SU-DHL-6 (cell line): ENCODE data around the gene CDH13.

Source experiments
- H2AFZ ChIP-seq: fragments of 200-600 bp; sonication (generic); 2 replicates; pipeline ENCODE4 v1.6.1; 2014; ENCODE audit warnings: low read depth, mild to moderate bottlenecking, moderate library complexity, mixed read lengths, antibody characterized with exemption, low read length; ENCODE audit not compliant: severe bottlenecking
- H3F3A ChIP-seq: fragments of 200-600 bp; shearing (Covaris generic); 2 replicates; pipeline ENCODE4 v1.6.0; 2016; ENCODE audit warnings: antibody characterized with exemption, mild to moderate bottlenecking; ENCODE audit not compliant: insufficient read depth
- H3K27ac ChIP-seq: fragments of 200-600 bp; sonication (generic); 2 replicates; pipeline ENCODE4 v1.5.1; 2016; ENCODE audit warnings: low read depth, mild to moderate bottlenecking, low read length, moderate library complexity, mixed read lengths
- H3K27me3 ChIP-seq: fragments of 200-600 bp; sonication (generic), shearing (Covaris generic); 2 replicates; pipeline ENCODE4 v1.6.0; 2014; ENCODE audit warnings: mild to moderate bottlenecking, low read length
- H3K36me3 ChIP-seq: fragments of 200-600 bp; sonication (generic); 2 replicates; pipeline ENCODE4 v1.6.1; 2014; ENCODE audit warnings: mild to moderate bottlenecking, low read length, mixed read lengths
- H3K4me2 ChIP-seq: fragments of 300-600, 200-600 bp; shearing (Covaris generic), sonication (generic); 2 replicates; pipeline ENCODE4 v1.6.0; 2014; ENCODE audit warnings: low read length, low read depth, mild to moderate bottlenecking; ENCODE audit not compliant: poor library complexity, severe bottlenecking
- H3K4me3 ChIP-seq: fragments of 200-600 bp; sonication (generic); 2 replicates; pipeline ENCODE4 v1.5.1; 2014; ENCODE audit warnings: antibody characterized with exemption, low read length, mild to moderate bottlenecking, mixed read lengths; ENCODE audit not compliant: insufficient read depth, poor library complexity, severe bottlenecking
- H3K79me2 ChIP-seq: fragments of 200-600 bp; sonication (generic); 2 replicates; pipeline ENCODE4 v1.6.1; 2014; ENCODE audit warnings: mild to moderate bottlenecking, low read length, moderate library complexity; ENCODE audit not compliant: insufficient read depth
- H3K9ac ChIP-seq: fragments of 200-600 bp; sonication (generic); 2 replicates; pipeline ENCODE4 v1.7.0; 2014; ENCODE audit warnings: mild to moderate bottlenecking, low read length
- H3K9me2 ChIP-seq: fragments of 200-600 bp; sonication (generic); replicated peaks from 2 replicates; pipeline ENCODE4 v1.6.1; 2014; ENCODE audit warnings: low read length; ENCODE audit not compliant: insufficient read depth
- H3K9me3 ChIP-seq: fragments of 200-600 bp; sonication (generic); 2 replicates; pipeline ENCODE4 v1.6.1; 2014; ENCODE audit warnings: low read length, mixed read lengths; ENCODE audit not compliant: insufficient read depth
- H4K20me1 ChIP-seq: fragments of 200-600 bp; sonication (generic); 2 replicates; pipeline ENCODE4 v1.6.1; 2014; ENCODE audit warnings: low read depth, mild to moderate bottlenecking, antibody characterized with exemption, low read length, moderate library complexity, mixed read lengths
- CTCF ChIP-seq: fragments of 200-600 bp; sonication (generic); IDR thresholded peaks from one replicate; pipeline ENCODE4 v1.5.1; 2017; ENCODE audit warnings: antibody characterized with exemption, mild to moderate bottlenecking, low read length, moderate library complexity; ENCODE audit not compliant: insufficient read depth, poor library complexity, severe bottlenecking
- EZH2phosphoT487 ChIP-seq: fragments of 200-600 bp; sonication (generic), shearing (Covaris generic); conservative IDR thresholded peaks from 2 replicates; pipeline ENCODE4 v1.6.1; 2018; ENCODE audit warnings: mild to moderate bottlenecking, antibody characterized with exemption, low read length, moderate library complexity, mixed read lengths

CDH13 gene

GRCh38 chr16:82681592-82681991 is 54.8 kb downstream of the CDH13 start:
- no peaks in the 10 kb centered on the region for H3K9me2 ChIP-seq
- no peaks in the 10 kb centered on the region for H3F3A ChIP-seq
- no peaks in the 10 kb centered on the region for H3K27me3 ChIP-seq
- H3K9me3 ChIP-seq: no peaks in the 10 kb centered on the region
- H3K4me3 ChIP-seq: no peak overlapping the region
- no peaks in the 10 kb centered on the region for H3K36me3 ChIP-seq
- H4K20me1 ChIP-seq: no peaks in the 10 kb centered on the region
- TF ChIP-seq CTCF: no peak
- no peak for TF ChIP-seq EZH2phosphoT487
- H3K79me2 ChIP-seq: no peaks in the 10 kb centered on the region
- H3K4me2 ChIP-seq: no peak overlapping the region
- H2AFZ ChIP-seq: no peak overlapping the region
- H3K27ac ChIP-seq: no peak overlapping the region
- no peak overlapping the region for H3K9ac ChIP-seq

- Histone ChIP-seq H3K27ac (no peak overlapping the region), H3F3A (no peaks in the 10 kb centered on the region), H3K79me2 (no peaks in the 10 kb centered on the region), H3K4me2 (no peak overlapping the region), H3K9me3 (no peaks in the 10 kb centered on the region), H3K9ac (no peak overlapping the region), H2AFZ (no peak overlapping the region), H3K4me3 (no peak overlapping the region), H4K20me1 (no peaks in the 10 kb centered on the region), H3K9me2 (no peaks in the 10 kb centered on the region), H3K36me3 (no peaks in the 10 kb centered on the region), H3K27me3 (no peaks in the 10 kb centered on the region)
- no peak for TF ChIP-seq EZH2phosphoT487
- no peak for TF ChIP-seq CTCF
Observed at GRCh38 chr16:82682767-82683166, 56.0 kb downstream of the CDH13 start.

DNA sequence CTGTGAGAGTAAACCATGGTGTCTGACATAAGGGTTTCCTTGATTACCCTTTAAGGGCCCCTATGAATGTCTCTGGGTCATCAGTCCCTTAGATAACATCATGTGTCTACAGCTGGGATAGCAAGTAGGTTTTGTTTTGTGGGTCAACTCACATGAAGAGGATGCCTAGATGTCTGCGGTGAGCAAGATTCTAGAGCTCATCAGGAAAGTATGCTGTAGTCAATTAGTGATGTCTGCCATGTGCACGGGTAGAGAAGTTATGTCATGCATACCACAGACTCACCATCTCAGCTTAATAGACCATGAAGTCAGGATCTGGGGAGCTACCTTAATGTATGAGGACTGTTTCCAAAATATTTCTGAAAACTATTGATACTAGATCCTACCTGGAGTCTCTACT is 57.5 kb downstream of the CDH13 start:
- Histone ChIP-seq H4K20me1 (no peaks in the 10 kb centered on the region), H3K79me2 (no peaks in the 10 kb centered on the region), H2AFZ (no peak overlapping the region), H3K27me3 (no peaks in the 10 kb centered on the region), H3K4me3 (no peak overlapping the region), H3K9me3 (no peaks in the 10 kb centered on the region), H3K9ac (no peak overlapping the region), H3K9me2 (no peaks in the 10 kb centered on the region), H3F3A (no peaks in the 10 kb centered on the region), H3K36me3 (no peaks in the 10 kb centered on the region), H3K4me2 (no peak overlapping the region), H3K27ac (no peak overlapping the region)
- TF ChIP-seq CTCF: no peak
- TF ChIP-seq EZH2phosphoT487: no peak

- no peaks in the 10 kb centered on the region for H3K27me3 ChIP-seq
- no peaks in the 10 kb centered on the region for H3K79me2 ChIP-seq
- H3K4me2 ChIP-seq: no peak overlapping the region
- H3K9me3 ChIP-seq: no peaks in the 10 kb centered on the region
- H3K36me3 ChIP-seq: no peaks in the 10 kb centered on the region
- H3K9me2 ChIP-seq: no peaks in the 10 kb centered on the region
- no peaks in the 10 kb centered on the region for H3F3A ChIP-seq
- no peak overlapping the region for H3K9ac ChIP-seq
- no peak overlapping the region for H3K4me3 ChIP-seq
- no peaks in the 10 kb centered on the region for H4K20me1 ChIP-seq
- H2AFZ ChIP-seq: no peak overlapping the region
- TF ChIP-seq EZH2phosphoT487 (no peak), CTCF (no peak)
- no peak overlapping the region for H3K27ac ChIP-seq
Observed at GRCh38 chr16:82685526-82685925, 58.8 kb downstream of the CDH13 start.
